Fibroblast of lung (primary cell): ENCODE data around the gene ANKZF1. TPM values are rescaled to one million over a fixed set of nuclear protein-coding genes. Genes with fewer than 3 reads are reported as not detected.

Source experiments
- DNase-seq, 2 donors: peaks; one replicate each; pipeline versions ENCODE4 v3.0.0 to v3.0.0-alpha.2; 2010; ENCODE audit warnings: low read depth in 2 of 2
- H2AFZ ChIP-seq: 2 replicates; pipeline ENCODE4 v1.5.1; 2012; ENCODE audit warnings: low read length, control low read depth, inconsistent platforms
- H3K27ac ChIP-seq: 2 replicates; pipeline ENCODE4 v1.5.1; 2011; ENCODE audit warnings: low read length, control low read depth; ENCODE audit not compliant: insufficient read depth
- H3K27me3 ChIP-seq: 2 replicates; pipeline ENCODE4 v1.5.1; 2011; ENCODE audit warnings: mild to moderate bottlenecking, low read length; ENCODE audit not compliant: control insufficient read depth, insufficient read depth
- H3K36me3 ChIP-seq: 2 replicates; pipeline ENCODE4 v1.5.1; 2011; ENCODE audit warnings: low read length; ENCODE audit not compliant: control insufficient read depth, insufficient read depth
- H3K4me1 ChIP-seq: 2 replicates; pipeline ENCODE4 v1.5.1; 2011; ENCODE audit warnings: low read length; ENCODE audit not compliant: control insufficient read depth, insufficient read depth; ENCODE audit errors: extremely low read depth
- H3K4me2 ChIP-seq: 2 replicates; pipeline ENCODE4 v1.5.1; 2011; ENCODE audit warnings: low read length, control low read depth; ENCODE audit not compliant: insufficient read depth; ENCODE audit errors: extremely low read depth
- H3K4me3 ChIP-seq, 4 experiments: fragments of 200-600 bp in 1 of 4; sonication (generic) in 1 of 4; replicated peaks in 1 of 4; 2 replicates each; pipeline ENCODE4 v1.5.1; 2011 to 2016; ENCODE audit warnings: low read length in 4 of 4, low read depth in 3 of 4, mild to moderate bottlenecking in 3 of 4, control low read depth in 2 of 4, inconsistent platforms in 1 of 4, mixed read lengths in 1 of 4; ENCODE audit not compliant: insufficient read depth in 1 of 4; ENCODE audit errors: control extremely low read depth in 1 of 4
- H3K79me2 ChIP-seq: 2 replicates; pipeline ENCODE4 v1.5.1; 2012; ENCODE audit warnings: mild to moderate bottlenecking, low read length, inconsistent platforms; ENCODE audit not compliant: control insufficient read depth, insufficient read depth
- H3K9ac ChIP-seq: 2 replicates; pipeline ENCODE4 v1.5.1; 2011; ENCODE audit warnings: mild to moderate bottlenecking, low read length, control low read depth; ENCODE audit not compliant: insufficient read depth
- H3K9me3 ChIP-seq: 2 replicates; pipeline ENCODE4 v1.5.1; 2012; ENCODE audit warnings: low read depth, low read length; ENCODE audit not compliant: control insufficient read depth, insufficient read depth
- H4K20me1 ChIP-seq: 2 replicates; pipeline ENCODE4 v1.5.1; 2011; ENCODE audit warnings: low read length; ENCODE audit not compliant: control insufficient read depth, insufficient read depth; ENCODE audit errors: extremely low read depth
- EZH2 ChIP-seq: IDR thresholded peaks from 2 replicates; pipeline ENCODE4 v1.5.1; 2012; ENCODE audit warnings: low read length, control low read depth, mild to moderate bottlenecking; ENCODE audit errors: missing control alignments
- polyA plus RNA-seq, 2 donors: library from polyadenylated mRNA; depleted of rRNA in 1 of 2; stranded (reverse) in 1 of 2; unstranded in 1 of 2; fragments of >200 nt; gene quantifications; 2 replicates each; pipeline ENCODE4 v1.2.1, GENCODE V29; 2011 to 2012; ENCODE audit warnings: missing spikeins in 1 of 2
- total RNA-seq: library from RNA; depleted of rRNA; stranded (reverse); fragments of >200 nt; gene quantifications from 2 replicates; pipeline ENCODE4 v1.2.1, GENCODE V29; 2014
- TF ChIP-seq, protein P1 (sequence below), 2 donors: IDR thresholded peaks in 1 of 2; conservative IDR thresholded peaks in 1 of 2; 1 replicate in 1 of 2; 2 replicates in 1 of 2; pipeline ENCODE4 v1.5.1; 2011 to 2012; ENCODE audit warnings: low read length in 2 of 2, control low read depth in 1 of 2, inconsistent platforms in 1 of 2, low read depth in 1 of 2, mild to moderate bottlenecking in 1 of 2

The ANKZF1 gene
- total and polyA plus RNA-seq, 2 donors (not counting 1 experiment from before 2014, with no cell fraction given) = 13.2 to 32.7 TPM

- no peak for DNase-seq
- peaks cover 2% of the 10 kb centered on the region for H3K27me3 ChIP-seq
- no peaks in the 10 kb centered on the region for H3K9me3 ChIP-seq
- TF ChIP-seq, protein P1, sequence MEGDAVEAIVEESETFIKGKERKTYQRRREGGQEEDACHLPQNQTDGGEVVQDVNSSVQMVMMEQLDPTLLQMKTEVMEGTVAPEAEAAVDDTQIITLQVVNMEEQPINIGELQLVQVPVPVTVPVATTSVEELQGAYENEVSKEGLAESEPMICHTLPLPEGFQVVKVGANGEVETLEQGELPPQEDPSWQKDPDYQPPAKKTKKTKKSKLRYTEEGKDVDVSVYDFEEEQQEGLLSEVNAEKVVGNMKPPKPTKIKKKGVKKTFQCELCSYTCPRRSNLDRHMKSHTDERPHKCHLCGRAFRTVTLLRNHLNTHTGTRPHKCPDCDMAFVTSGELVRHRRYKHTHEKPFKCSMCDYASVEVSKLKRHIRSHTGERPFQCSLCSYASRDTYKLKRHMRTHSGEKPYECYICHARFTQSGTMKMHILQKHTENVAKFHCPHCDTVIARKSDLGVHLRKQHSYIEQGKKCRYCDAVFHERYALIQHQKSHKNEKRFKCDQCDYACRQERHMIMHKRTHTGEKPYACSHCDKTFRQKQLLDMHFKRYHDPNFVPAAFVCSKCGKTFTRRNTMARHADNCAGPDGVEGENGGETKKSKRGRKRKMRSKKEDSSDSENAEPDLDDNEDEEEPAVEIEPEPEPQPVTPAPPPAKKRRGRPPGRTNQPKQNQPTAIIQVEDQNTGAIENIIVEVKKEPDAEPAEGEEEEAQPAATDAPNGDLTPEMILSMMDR (conservative IDR thresholded peaks at IDR 0.05 in 1 of 2, IDR thresholded peaks at IDR 0.05 in 1 of 2; ENCODE audit: low read depth in 1 of 2, low read length in 2 of 2) = no peak
- no peak for TF ChIP-seq EZH2
- no peak overlapping the region for H2AFZ ChIP-seq
- no peak overlapping the region for H3K9ac ChIP-seq
- no peak overlapping the region for H3K4me3 ChIP-seq
- peaks cover 21% of the 10 kb centered on the region for H3K4me1 ChIP-seq
- H3K27ac ChIP-seq = peak overlapping the region; percentile 56
- H4K20me1 ChIP-seq = no peaks in the 10 kb centered on the region
- no peak overlapping the region for H3K4me2 ChIP-seq
- peaks cover 18% of the 10 kb centered on the region for H3K36me3 ChIP-seq
- peaks cover 15% of the 10 kb centered on the region for H3K79me2 ChIP-seq
These were observed 19.2 kb downstream of the ANKZF1 start for GRCh38 chr2:219248845-219249202.

- no peak overlapping the region for H3K4me3 ChIP-seq
- H3K27ac ChIP-seq = peak overlapping the region; percentile 56
- H3K79me2 ChIP-seq = peaks cover 15% of the 10 kb centered on the region
- H3K4me1 ChIP-seq = peaks cover 23% of the 10 kb centered on the region
- no peaks in the 10 kb centered on the region for H3K9me3 ChIP-seq
- no peak overlapping the region for H2AFZ ChIP-seq
- H3K36me3 ChIP-seq = peaks cover 18% of the 10 kb centered on the region
- H3K27me3 ChIP-seq = peaks cover 2% of the 10 kb centered on the region
- no peaks in the 10 kb centered on the region for H4K20me1 ChIP-seq
- TF ChIP-seq, protein P1 (conservative IDR thresholded peaks at IDR 0.05 in 1 of 2, IDR thresholded peaks at IDR 0.05 in 1 of 2; ENCODE audit: low read depth in 1 of 2, low read length in 2 of 2) = no peak
- peak; percentile 70 to 91 for DNase-seq
- H3K9ac ChIP-seq = no peak overlapping the region
- peak overlapping the region; percentile 25 for H3K4me2 ChIP-seq
These were observed 19.8 kb downstream of the ANKZF1 start for GRCh38 chr2:219249203-219249980.

DNA sequence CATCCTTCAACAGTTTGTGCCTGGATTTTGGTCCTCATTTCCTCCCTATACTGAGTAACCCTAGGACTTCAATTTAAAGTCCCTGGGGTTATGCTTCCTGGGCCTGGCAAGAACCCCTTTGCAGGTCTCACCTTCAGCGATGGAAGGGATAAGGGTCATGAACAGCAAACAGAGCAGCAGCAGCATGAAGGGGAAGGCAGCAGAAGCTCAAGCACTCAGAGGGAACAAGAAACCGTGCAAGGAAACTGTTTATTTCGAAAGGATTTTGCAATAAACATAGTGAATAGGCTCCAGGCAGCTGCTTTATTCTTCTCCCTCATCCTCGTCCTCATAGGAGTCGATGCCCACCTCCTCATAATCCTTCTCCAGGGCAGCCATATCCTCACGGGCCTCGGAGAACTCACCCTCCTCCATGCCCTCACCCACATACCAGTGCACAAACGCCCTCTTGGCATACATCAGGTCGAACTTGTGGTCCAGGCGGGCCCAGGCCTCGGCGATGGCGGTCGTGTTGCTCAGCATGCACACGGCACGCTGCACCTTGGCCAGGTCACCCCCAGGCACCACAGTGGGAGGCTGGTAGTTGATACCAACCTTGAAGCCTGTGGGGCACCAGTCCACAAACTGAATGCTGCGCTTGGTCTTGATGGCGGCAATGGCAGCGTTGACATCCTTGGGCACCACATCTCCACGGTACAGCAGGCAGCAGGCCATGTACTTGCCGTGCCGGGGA, 20.6 kb downstream of the ANKZF1 start:
- Histone ChIP-seq H3K4me3 (no peak overlapping the region), H3K27me3 (peaks cover 7% of the 10 kb centered on the region), H3K9ac (no peak overlapping the region), H3K27ac (peak overlapping the region; percentile 56), H3K9me3 (no peaks in the 10 kb centered on the region), H2AFZ (no peak overlapping the region), H3K4me2 (peak overlapping the region; percentile 25), H3K79me2 (peaks cover 15% of the 10 kb centered on the region), H3K4me1 (peaks cover 26% of the 10 kb centered on the region), H3K36me3 (peaks cover 18% of the 10 kb centered on the region), H4K20me1 (no peaks in the 10 kb centered on the region)
- TF ChIP-seq, protein P1 (conservative IDR thresholded peaks at IDR 0.05 in 1 of 2, IDR thresholded peaks at IDR 0.05 in 1 of 2; ENCODE audit: low read depth in 1 of 2, low read length in 2 of 2) = no peak
- TF ChIP-seq EZH2 = no peak
- peak in 1 of 2 donors; percentile 36 for DNase-seq
